Neural cell (in vitro differentiated cells): ENCODE results near the gene PHACTR2. TPM values are rescaled to one million over a fixed set of nuclear protein-coding genes. Genes with fewer than 3 reads are reported as not detected.

Source experiments
- H2AFZ ChIP-seq: fragments of 200-600, 300-800 bp; sonication (generic), shearing (Covaris generic); 2 replicates; pipeline ENCODE4 v1.6.0; 2014; ENCODE audit warnings: low read depth, mild to moderate bottlenecking, antibody characterized with exemption, low read length, moderate library complexity
- H3F3A ChIP-seq: fragments of 200-600 bp; shearing (Covaris generic); 2 replicates; pipeline ENCODE4 v1.6.1; 2016; ENCODE audit warnings: mild to moderate bottlenecking, moderate library complexity, mixed read lengths, antibody characterized with exemption, low read length; ENCODE audit not compliant: insufficient read depth, poor library complexity, severe bottlenecking
- H3K27ac ChIP-seq: fragments of 200-600, 300-800 bp; sonication (generic), shearing (Covaris generic); 2 replicates; pipeline ENCODE4 v1.5.1; 2014; ENCODE audit warnings: mild to moderate bottlenecking, low read length, moderate library complexity
- H3K27me3 ChIP-seq: fragments of 300-800, 200-600 bp; sonication (generic), shearing (Covaris generic); 2 replicates; pipeline ENCODE4 v1.6.0; 2014; ENCODE audit warnings: mild to moderate bottlenecking, low read depth, low read length, moderate library complexity; ENCODE audit not compliant: insufficient read depth
- H3K36me3 ChIP-seq: fragments of 300-800, 200-600 bp; sonication (generic), shearing (Covaris generic); 2 replicates; pipeline ENCODE4 v1.5.1; 2014; ENCODE audit warnings: mild to moderate bottlenecking, antibody characterized with exemption, low read length, moderate library complexity; ENCODE audit not compliant: insufficient read depth
- H3K4me2 ChIP-seq: fragments of 300-800, 200-600 bp; sonication (generic), shearing (Covaris generic); 2 replicates; pipeline ENCODE4 v1.6.0; 2014; ENCODE audit warnings: mild to moderate bottlenecking, low read length
- H3K4me3 ChIP-seq: fragments of 300-800, 200-600 bp; sonication (generic), shearing (Covaris generic); 2 replicates; pipeline ENCODE4 v1.5.1; 2014; ENCODE audit warnings: mild to moderate bottlenecking, low read length, moderate library complexity
- H3K79me2 ChIP-seq: fragments of 200-600 bp; shearing (Covaris generic); replicated peaks from 2 replicates; pipeline ENCODE4 v1.6.0; 2014; ENCODE audit warnings: mild to moderate bottlenecking, low read length, moderate library complexity; ENCODE audit not compliant: insufficient read depth
- H3K9ac ChIP-seq: fragments of 300-800, 200-600 bp; sonication (generic), shearing (Covaris generic); 2 replicates; pipeline ENCODE4 v1.6.1; 2016; ENCODE audit warnings: mild to moderate bottlenecking, low read length, mixed read lengths
- H3K9me2 ChIP-seq: fragments of 200-600 bp; shearing (Covaris generic); 2 replicates; pipeline ENCODE4 v1.6.1; 2016; ENCODE audit warnings: mild to moderate bottlenecking, low read length, mixed read lengths; ENCODE audit not compliant: insufficient read depth
- H3K9me3 ChIP-seq: fragments of 200-600, 300-800 bp; sonication (generic), shearing (Covaris generic); 2 replicates; pipeline ENCODE4 v1.6.1; 2016; ENCODE audit warnings: mild to moderate bottlenecking, mixed run types, low read length, moderate library complexity, mixed read lengths
- H4K20me1 ChIP-seq: fragments of 200-600 bp; shearing (Covaris generic); 2 replicates; pipeline ENCODE4 v1.6.1; 2016; ENCODE audit warnings: mild to moderate bottlenecking, mixed run types; ENCODE audit not compliant: insufficient read depth
- EP300 ChIP-seq: fragments of 450-650 bp; conservative IDR thresholded peaks from 2 replicates; pipeline ENCODE4 v1.6.1; 2014; ENCODE audit warnings: antibody characterized with exemption, mild to moderate bottlenecking, moderate library complexity; ENCODE audit not compliant: poor library complexity, severe bottlenecking
- EZH2 ChIP-seq: fragments of 200-600, 300-800 bp; shearing (Covaris generic), sonication (generic); IDR thresholded peaks from 2 replicates; pipeline ENCODE4 v1.6.1; 2014; ENCODE audit warnings: antibody characterized with exemption, low read length, borderline replicate concordance, mild to moderate bottlenecking; ENCODE audit not compliant: insufficient read depth, poor library complexity, severe bottlenecking
- MXI1 ChIP-seq: fragments of 450-650 bp; conservative IDR thresholded peaks from 2 replicates; pipeline ENCODE4 v1.6.1; 2014; ENCODE audit warnings: antibody characterized with exemption, mild to moderate bottlenecking; ENCODE audit not compliant: poor library complexity, severe bottlenecking
- POLR2AphosphoS5 ChIP-seq: IDR thresholded peaks from 2 replicates; pipeline ENCODE4 v1.6.1; 2012
- RAD21 ChIP-seq: fragments of 450-650 bp; conservative IDR thresholded peaks from 2 replicates; pipeline ENCODE4 v1.6.1; 2014; ENCODE audit warnings: antibody characterized with exemption, mild to moderate bottlenecking, moderate library complexity
- SMC3 ChIP-seq: fragments of 450-650 bp; conservative IDR thresholded peaks from 2 replicates; pipeline ENCODE4 v1.6.1; 2014; ENCODE audit warnings: antibody characterized with exemption, mild to moderate bottlenecking, moderate library complexity; ENCODE audit not compliant: poor library complexity
- TAF1 ChIP-seq: IDR thresholded peaks from 2 replicates; pipeline ENCODE4 v1.6.1; 2012; ENCODE audit warnings: low read depth
- polyA plus RNA-seq: library from polyadenylated mRNA; depleted of rRNA; stranded (reverse); fragments of >200 nt; gene quantifications from 2 replicates; pipeline ENCODE4 v1.2.3, GENCODE V29; 2014
- TF ChIP-seq, protein P1 (sequence below): fragments of 450-650 bp; IDR thresholded peaks from 2 replicates; pipeline ENCODE4 v1.5.1; 2014; ENCODE audit warnings: antibody characterized with exemption, mild to moderate bottlenecking, moderate library complexity; ENCODE audit not compliant: poor library complexity, severe bottlenecking
- TF ChIP-seq, protein P2 (sequence below): IDR thresholded peaks from 2 replicates; pipeline ENCODE4 v1.6.1; 2012; ENCODE audit warnings: borderline replicate concordance

Gene PHACTR2
- polyA plus RNA-seq, 1 donor from 2014 or later = 2.8 TPM

DNA sequence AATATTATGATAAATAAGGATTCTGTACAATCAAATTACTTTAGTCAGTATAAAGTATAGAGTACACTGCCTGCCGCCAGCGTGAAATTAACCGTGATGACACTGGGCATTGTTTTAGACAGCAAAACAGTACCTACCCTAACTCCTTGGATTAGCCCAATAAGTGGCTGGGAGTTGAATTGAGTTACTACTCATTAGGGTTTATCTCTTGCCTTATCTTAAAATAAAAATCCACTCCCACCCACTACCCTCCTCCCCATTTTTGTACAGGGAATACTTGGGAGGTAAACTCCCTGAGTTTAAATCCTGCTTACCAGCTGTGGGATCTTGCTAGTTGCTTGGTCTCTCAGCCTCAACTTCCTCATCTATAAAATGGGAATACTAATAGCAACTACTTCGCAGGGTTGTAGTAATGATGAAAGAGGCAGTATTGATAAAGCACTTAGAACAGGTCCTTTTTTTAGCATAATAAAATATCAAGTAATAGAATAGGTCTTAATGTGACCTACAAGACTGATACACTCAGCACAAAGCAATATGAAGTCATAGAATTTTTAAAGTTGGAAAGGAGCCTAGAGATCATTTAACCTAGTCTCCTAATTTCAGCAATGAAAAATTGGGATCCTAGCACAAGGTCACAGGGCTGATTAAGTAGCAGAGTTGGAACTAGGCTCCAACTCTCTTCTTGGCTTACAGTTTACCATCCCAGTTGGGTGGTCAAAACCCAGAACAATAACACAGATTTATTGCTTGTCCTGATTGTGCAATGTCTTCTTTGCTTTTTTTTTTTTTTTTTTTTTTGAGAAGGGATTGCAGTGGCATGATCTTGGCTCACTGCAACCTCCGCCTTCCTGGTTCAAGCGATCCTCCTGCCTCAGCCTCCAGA is 23.8 kb downstream of the PHACTR2 start:
- TF ChIP-seq, protein P1, sequence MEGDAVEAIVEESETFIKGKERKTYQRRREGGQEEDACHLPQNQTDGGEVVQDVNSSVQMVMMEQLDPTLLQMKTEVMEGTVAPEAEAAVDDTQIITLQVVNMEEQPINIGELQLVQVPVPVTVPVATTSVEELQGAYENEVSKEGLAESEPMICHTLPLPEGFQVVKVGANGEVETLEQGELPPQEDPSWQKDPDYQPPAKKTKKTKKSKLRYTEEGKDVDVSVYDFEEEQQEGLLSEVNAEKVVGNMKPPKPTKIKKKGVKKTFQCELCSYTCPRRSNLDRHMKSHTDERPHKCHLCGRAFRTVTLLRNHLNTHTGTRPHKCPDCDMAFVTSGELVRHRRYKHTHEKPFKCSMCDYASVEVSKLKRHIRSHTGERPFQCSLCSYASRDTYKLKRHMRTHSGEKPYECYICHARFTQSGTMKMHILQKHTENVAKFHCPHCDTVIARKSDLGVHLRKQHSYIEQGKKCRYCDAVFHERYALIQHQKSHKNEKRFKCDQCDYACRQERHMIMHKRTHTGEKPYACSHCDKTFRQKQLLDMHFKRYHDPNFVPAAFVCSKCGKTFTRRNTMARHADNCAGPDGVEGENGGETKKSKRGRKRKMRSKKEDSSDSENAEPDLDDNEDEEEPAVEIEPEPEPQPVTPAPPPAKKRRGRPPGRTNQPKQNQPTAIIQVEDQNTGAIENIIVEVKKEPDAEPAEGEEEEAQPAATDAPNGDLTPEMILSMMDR = no peak
- TF ChIP-seq EP300 (no peak), TAF1 (no peak), RAD21 (no peak), EZH2 (no peak), MXI1 (no peak), POLR2AphosphoS5 (no peak), SMC3 (no peak)
- TF ChIP-seq, protein P2, sequence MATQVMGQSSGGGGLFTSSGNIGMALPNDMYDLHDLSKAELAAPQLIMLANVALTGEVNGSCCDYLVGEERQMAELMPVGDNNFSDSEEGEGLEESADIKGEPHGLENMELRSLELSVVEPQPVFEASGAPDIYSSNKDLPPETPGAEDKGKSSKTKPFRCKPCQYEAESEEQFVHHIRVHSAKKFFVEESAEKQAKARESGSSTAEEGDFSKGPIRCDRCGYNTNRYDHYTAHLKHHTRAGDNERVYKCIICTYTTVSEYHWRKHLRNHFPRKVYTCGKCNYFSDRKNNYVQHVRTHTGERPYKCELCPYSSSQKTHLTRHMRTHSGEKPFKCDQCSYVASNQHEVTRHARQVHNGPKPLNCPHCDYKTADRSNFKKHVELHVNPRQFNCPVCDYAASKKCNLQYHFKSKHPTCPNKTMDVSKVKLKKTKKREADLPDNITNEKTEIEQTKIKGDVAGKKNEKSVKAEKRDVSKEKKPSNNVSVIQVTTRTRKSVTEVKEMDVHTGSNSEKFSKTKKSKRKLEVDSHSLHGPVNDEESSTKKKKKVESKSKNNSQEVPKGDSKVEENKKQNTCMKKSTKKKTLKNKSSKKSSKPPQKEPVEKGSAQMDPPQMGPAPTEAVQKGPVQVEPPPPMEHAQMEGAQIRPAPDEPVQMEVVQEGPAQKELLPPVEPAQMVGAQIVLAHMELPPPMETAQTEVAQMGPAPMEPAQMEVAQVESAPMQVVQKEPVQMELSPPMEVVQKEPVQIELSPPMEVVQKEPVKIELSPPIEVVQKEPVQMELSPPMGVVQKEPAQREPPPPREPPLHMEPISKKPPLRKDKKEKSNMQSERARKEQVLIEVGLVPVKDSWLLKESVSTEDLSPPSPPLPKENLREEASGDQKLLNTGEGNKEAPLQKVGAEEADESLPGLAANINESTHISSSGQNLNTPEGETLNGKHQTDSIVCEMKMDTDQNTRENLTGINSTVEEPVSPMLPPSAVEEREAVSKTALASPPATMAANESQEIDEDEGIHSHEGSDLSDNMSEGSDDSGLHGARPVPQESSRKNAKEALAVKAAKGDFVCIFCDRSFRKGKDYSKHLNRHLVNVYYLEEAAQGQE = no peak
- Histone ChIP-seq H3K27ac (no peak overlapping the region), H3K4me2 (no peak overlapping the region), H3K9me3 (no peaks in the 10 kb centered on the region), H3K27me3 (no peaks in the 10 kb centered on the region), H3K79me2 (no peaks in the 10 kb centered on the region), H3K36me3 (no peaks in the 10 kb centered on the region), H4K20me1 (no peaks in the 10 kb centered on the region), H3K9ac (no peak overlapping the region), H3K9me2 (no peaks in the 10 kb centered on the region), H3F3A (no peaks in the 10 kb centered on the region), H3K4me3 (no peak overlapping the region), H2AFZ (no peak overlapping the region)

DNA sequence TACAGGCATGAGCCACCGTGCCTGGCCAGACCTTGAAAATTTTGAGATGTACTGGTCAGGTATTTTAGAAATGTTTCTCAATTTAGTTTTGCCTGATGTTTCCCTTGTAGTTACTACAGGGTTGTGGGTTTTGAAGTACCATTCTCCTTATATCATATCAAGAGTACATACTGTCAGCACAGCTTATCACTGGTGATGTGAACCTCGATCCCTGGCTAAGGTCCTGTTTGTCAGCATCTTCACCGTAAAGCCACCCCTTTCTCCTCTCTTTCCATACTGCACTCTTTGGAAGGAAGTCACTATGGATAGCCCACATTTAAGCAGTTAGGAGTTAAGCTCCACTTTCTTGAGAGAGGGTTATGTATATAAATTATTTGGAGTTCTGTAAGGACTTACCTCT is 27.8 kb downstream of the PHACTR2 start:
- TF ChIP-seq POLR2AphosphoS5 (no peak), EZH2 (no peak), SMC3 (no peak), EP300 (no peak), TAF1 (no peak), MXI1 (no peak), RAD21 (no peak)
- TF ChIP-seq, protein P2 = no peak
- TF ChIP-seq, protein P1 = no peak
- H3K4me3 ChIP-seq = no peak overlapping the region
- H3K4me2 ChIP-seq = no peak overlapping the region
- H3K79me2 ChIP-seq = no peaks in the 10 kb centered on the region
- no peaks in the 10 kb centered on the region for H3K9me2 ChIP-seq
- H4K20me1 ChIP-seq = no peaks in the 10 kb centered on the region
- H3K9me3 ChIP-seq = no peaks in the 10 kb centered on the region
- no peak overlapping the region for H3K27ac ChIP-seq
- H2AFZ ChIP-seq = no peak overlapping the region
- no peak overlapping the region for H3K9ac ChIP-seq
- no peaks in the 10 kb centered on the region for H3K27me3 ChIP-seq
- H3K36me3 ChIP-seq = no peaks in the 10 kb centered on the region
- no peaks in the 10 kb centered on the region for H3F3A ChIP-seq
